Measurements from ENCODE around the gene PYHIN1.

DNA sequence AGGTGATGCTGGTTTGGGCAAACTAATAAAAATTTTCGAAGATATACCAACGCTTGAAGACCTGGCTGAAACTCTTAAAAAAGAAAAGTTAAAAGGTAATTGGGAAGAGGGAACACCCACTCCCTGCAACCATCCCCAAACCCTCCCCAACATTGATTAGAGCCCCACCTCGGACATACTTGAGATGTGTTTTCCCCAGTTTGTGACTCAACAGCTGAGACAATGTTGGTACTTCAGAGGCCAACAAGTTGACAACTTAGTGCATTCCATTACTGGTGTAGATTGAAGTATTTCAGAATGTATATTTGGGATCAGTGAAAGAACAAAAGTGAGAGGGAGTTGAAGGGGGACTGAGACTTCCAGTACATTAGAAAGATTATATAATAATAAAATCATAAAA, 83.5 kb downstream of the PYHIN1 start:
- TF ChIP-seq CTCF (IDR thresholded peaks at IDR 0.05) (no peak), POLR2A (IDR thresholded peaks at IDR 0.05) (no peak)
